ENCODE data around the gene KCNH6.

KCNH6 gene

DNA sequence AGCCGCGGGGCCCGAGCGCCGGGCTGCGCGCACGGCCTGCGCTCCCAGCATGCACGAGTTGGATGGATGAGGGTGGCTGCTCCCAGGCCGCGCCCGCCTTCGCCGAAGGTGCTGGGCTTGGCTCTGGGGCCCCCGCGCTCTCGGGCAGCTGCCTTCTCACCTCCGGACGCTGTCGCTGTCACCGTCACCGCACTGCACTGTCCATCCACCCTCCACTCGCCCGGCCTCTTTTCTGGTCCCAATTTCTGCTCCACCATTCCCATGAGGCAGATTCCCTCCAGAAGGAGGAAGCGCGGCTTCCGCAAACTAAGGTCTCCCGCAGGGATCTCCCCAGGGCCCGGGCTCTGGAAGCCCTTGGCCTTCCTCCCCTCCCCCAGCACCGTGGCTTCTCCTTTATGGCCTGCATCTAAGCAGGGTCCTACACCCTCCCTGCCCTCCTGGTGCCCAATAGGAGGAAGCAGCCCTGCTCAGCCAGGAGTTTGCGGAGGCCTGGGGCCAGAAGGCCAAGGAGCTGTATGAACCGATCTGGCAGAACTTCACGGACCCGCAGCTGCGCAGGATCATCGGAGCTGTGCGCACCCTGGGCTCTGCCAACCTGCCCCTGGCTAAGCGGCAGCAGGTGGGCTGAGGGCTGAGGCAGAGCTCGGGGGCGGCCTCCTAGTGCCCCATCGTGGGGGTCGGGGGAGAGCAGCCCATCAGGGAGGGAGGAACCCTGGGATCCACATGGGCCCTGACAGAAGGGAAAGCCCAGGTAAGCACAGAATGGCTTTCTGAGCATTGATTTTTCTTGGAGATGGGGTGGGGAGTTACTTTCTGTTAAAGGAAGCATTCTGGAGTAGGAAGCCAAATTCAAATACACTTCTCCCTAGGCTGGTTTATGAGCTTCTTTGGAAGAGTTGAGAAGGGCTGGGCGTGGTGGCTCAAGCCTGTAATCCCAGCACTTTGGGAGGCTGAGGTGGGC is 45.4 kb upstream of the KCNH6 start (continued):
- no peak for TF ChIP-seq ZNF169 (tag by site-specific recombination; IDR thresholded peaks at IDR 0.05)
- TF ChIP-seq SETDB1 (IDR thresholded peaks at IDR 0.05; ENCODE audit: insufficient read length, low read length), result no peak
- no peak for TF ChIP-seq ZNF302 (tag by site-specific recombination; IDR thresholded peaks at IDR 0.05; ENCODE audit: low read depth)
- no peak for TF ChIP-seq ZNF792 (tag by site-specific recombination; IDR thresholded peaks at IDR 0.05)
- no peak for TF ChIP-seq ZNF280C (tag by site-specific recombination; IDR thresholded peaks at IDR 0.05)
- peak; percentile 89 for TF ChIP-seq ZNF423 (tag by site-specific recombination; IDR thresholded peaks at IDR 0.05)
- no peak for TF ChIP-seq ZNF132 (tag by site-specific recombination; IDR thresholded peaks at IDR 0.05; ENCODE audit: borderline replicate concordance)
- TF ChIP-seq ZNF623 (tag by site-specific recombination; IDR thresholded peaks at IDR 0.05), result no peak
- no peak for TF ChIP-seq SALL2 (tag by site-specific recombination; IDR thresholded peaks at IDR 0.05; ENCODE audit: borderline replicate concordance)
- no peak for TF ChIP-seq SCRT1 (tag by site-specific recombination; IDR thresholded peaks at IDR 0.05; ENCODE audit: borderline replicate concordance)
- no peak for TF ChIP-seq ZNF112 (tag by site-specific recombination; IDR thresholded peaks at IDR 0.05)
- TF ChIP-seq ZNF214 (tag by site-specific recombination; IDR thresholded peaks at IDR 0.05; ENCODE audit: borderline replicate concordance), result no peak
- TF ChIP-seq, protein P1, sequence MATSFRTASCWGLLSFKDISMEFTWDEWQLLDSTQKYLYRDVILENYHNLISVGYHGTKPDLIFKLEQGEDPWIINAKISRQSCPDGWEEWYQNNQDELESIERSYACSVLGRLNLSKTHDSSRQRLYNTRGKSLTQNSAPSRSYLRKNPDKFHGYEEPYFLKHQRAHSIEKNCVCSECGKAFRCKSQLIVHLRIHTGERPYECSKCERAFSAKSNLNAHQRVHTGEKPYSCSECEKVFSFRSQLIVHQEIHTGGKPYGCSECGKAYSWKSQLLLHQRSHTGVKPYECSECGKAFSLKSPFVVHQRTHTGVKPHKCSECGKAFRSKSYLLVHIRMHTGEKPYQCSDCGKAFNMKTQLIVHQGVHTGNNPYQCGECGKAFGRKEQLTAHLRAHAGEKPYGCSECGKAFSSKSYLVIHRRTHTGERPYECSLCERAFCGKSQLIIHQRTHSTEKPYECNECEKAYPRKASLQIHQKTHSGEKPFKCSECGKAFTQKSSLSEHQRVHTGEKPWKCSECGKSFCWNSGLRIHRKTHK (tag by site-specific recombination; IDR thresholded peaks at IDR 0.05), result no peak
- TF ChIP-seq, protein P2, sequence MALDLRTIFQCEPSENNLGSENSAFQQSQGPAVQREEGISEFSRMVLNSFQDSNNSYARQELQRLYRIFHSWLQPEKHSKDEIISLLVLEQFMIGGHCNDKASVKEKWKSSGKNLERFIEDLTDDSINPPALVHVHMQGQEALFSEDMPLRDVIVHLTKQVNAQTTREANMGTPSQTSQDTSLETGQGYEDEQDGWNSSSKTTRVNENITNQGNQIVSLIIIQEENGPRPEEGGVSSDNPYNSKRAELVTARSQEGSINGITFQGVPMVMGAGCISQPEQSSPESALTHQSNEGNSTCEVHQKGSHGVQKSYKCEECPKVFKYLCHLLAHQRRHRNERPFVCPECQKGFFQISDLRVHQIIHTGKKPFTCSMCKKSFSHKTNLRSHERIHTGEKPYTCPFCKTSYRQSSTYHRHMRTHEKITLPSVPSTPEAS (tag by site-specific recombination; IDR thresholded peaks at IDR 0.05), result no peak
- peak; percentile 67 for TF ChIP-seq GLIS2 (tag by site-specific recombination; IDR thresholded peaks at IDR 0.05)
- TF ChIP-seq, protein P3, sequence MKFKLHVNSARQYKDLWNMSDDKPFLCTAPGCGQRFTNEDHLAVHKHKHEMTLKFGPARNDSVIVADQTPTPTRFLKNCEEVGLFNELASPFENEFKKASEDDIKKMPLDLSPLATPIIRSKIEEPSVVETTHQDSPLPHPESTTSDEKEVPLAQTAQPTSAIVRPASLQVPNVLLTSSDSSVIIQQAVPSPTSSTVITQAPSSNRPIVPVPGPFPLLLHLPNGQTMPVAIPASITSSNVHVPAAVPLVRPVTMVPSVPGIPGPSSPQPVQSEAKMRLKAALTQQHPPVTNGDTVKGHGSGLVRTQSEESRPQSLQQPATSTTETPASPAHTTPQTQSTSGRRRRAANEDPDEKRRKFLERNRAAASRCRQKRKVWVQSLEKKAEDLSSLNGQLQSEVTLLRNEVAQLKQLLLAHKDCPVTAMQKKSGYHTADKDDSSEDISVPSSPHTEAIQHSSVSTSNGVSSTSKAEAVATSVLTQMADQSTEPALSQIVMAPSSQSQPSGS (tag by site-specific recombination; IDR thresholded peaks at IDR 0.05; ENCODE audit: low read depth), result no peak
- TF ChIP-seq, protein P4, sequence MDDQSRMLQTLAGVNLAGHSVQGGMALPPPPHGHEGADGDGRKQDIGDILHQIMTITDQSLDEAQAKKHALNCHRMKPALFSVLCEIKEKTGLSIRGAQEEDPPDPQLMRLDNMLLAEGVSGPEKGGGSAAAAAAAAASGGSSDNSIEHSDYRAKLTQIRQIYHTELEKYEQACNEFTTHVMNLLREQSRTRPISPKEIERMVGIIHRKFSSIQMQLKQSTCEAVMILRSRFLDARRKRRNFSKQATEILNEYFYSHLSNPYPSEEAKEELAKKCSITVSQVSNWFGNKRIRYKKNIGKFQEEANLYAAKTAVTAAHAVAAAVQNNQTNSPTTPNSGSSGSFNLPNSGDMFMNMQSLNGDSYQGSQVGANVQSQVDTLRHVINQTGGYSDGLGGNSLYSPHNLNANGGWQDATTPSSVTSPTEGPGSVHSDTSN (CRISPR knock-in tag; IDR thresholded peaks at IDR 0.05), result no peak
- TF ChIP-seq ZNF645 (tag by site-specific recombination; IDR thresholded peaks at IDR 0.05), result no peak
- TF ChIP-seq ZNF670 (tag by site-specific recombination; IDR thresholded peaks at IDR 0.05; ENCODE audit: low read depth), result no peak
- no peak; the same call in none of the 2 replicates for TF ChIP-seq ZBTB48 (tag by site-specific recombination; IDR thresholded peaks at IDR 0.05)
- TF ChIP-seq ZNF19 (tag by site-specific recombination; IDR thresholded peaks at IDR 0.05; ENCODE audit: low read depth), result no peak
- no peak for TF ChIP-seq ZFHX2 (tag by site-specific recombination; conservative IDR thresholded peaks at IDR 0.05)
- no peak for TF ChIP-seq ZNF18 (tag by site-specific recombination; IDR thresholded peaks at IDR 0.05)
- no peak for TF ChIP-seq ZNF155 (tag by site-specific recombination; IDR thresholded peaks at IDR 0.05)
